ENCODE data around the gene SPIB.

DNA sequence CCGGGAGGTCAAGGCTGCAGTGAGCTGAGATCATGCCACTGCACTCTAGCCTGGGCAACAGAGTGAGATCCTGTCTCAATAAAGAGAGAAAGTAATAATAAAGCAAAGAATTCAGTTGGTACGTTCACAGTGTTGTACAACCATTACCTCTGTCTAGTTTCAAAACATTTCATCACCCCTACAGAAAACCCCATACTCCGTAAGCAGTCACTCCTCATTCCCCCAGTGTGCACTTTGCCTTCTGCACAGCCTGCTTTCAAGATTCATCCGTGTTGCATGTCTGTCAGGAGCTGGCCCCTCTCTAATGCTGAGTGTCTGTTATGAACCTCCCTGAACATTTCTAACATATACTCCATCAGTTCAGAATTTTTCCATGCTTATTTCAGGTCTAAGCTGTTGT, 25.1 kb upstream of the SPIB start:
- TF ChIP-seq, protein P1, sequence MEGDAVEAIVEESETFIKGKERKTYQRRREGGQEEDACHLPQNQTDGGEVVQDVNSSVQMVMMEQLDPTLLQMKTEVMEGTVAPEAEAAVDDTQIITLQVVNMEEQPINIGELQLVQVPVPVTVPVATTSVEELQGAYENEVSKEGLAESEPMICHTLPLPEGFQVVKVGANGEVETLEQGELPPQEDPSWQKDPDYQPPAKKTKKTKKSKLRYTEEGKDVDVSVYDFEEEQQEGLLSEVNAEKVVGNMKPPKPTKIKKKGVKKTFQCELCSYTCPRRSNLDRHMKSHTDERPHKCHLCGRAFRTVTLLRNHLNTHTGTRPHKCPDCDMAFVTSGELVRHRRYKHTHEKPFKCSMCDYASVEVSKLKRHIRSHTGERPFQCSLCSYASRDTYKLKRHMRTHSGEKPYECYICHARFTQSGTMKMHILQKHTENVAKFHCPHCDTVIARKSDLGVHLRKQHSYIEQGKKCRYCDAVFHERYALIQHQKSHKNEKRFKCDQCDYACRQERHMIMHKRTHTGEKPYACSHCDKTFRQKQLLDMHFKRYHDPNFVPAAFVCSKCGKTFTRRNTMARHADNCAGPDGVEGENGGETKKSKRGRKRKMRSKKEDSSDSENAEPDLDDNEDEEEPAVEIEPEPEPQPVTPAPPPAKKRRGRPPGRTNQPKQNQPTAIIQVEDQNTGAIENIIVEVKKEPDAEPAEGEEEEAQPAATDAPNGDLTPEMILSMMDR (IDR thresholded peaks at IDR 0.05), result no peak
- no peak for TF ChIP-seq POLR2A (IDR thresholded peaks at IDR 0.05)

Data from heart left ventricle (tissue), 13 donors.